PC-3 (cell line): ENCODE measurements around the gene RNPEP. TPM values are rescaled to one million over a fixed set of nuclear protein-coding genes. Genes with fewer than 3 reads are reported as not detected.
"Not testable (repeated sequence)": the region's sequence is repeated elsewhere in the genome, so short reads cannot be mapped to it uniquely, and the experiment has no call there.

ENCODE experiments used
- ATAC-seq: fragments of 200-7000 bp; cut with Tn5 transposase; 2 replicates; pipeline ENCODE4 v1.9.1; 2020; ENCODE audit warnings: mild to moderate bottlenecking, moderate library complexity
- BruUV-seq: library from RNA; stranded (reverse); fragments of 400-500 nt; replicated peaks from 2 replicates; lab custom pipeline; 2021; lab: Mats Ljungman, UMichigan
- CTCF ChIA-PET: fragments of 300-600 bp; sonication (Branson Sonifier 250); formaldehyde crosslinking; loops from one replicate; lab custom pipeline; 2022; ENCODE audit warnings: antibody characterized with exemption; lab: Charles Lee
- POLR2A ChIA-PET: fragments of 300-600 bp; sonication (Branson Sonifier 250); formaldehyde crosslinking; loops from one replicate; lab custom pipeline; 2022; ENCODE audit warnings: antibody characterized with exemption; ENCODE audit not compliant: unreplicated experiment; lab: Charles Lee
- DNase-seq: peaks from one replicate; pipeline ENCODE4 v3.0.0-alpha.2; 2015
- H2AFZ ChIP-seq: fragments of 300-600 bp; sonication (generic); 2 replicates; pipeline ENCODE4 v1.6.0; 2016; ENCODE audit warnings: antibody characterized with exemption, low read length
- H3F3A ChIP-seq: fragments of 300-600 bp; sonication (generic); one replicate; pipeline ENCODE4 v1.6.0; 2017; ENCODE audit warnings: antibody characterized with exemption, low read length, control low read depth, mild to moderate bottlenecking; ENCODE audit not compliant: unreplicated experiment
- H3K27ac ChIP-seq: fragments of 300-600 bp; sonication (generic); 2 replicates; pipeline ENCODE4 v1.5.1; 2016; ENCODE audit warnings: mild to moderate bottlenecking, low read length
- H3K27me3 ChIP-seq: fragments of 300-600 bp; sonication (generic); 2 replicates; pipeline ENCODE4 v1.6.1; 2016; ENCODE audit warnings: low read length, mixed read lengths
- H3K36me3 ChIP-seq: fragments of 300-600 bp; sonication (generic); 2 replicates; pipeline ENCODE4 v1.6.1; 2016; ENCODE audit warnings: low read depth, mixed run types, low read length, mixed read lengths
- H3K4me1 ChIP-seq: fragments of 300-600 bp; sonication (generic); 2 replicates; pipeline ENCODE4 v1.5.1; 2016; ENCODE audit warnings: low read length; ENCODE audit not compliant: insufficient read depth
- H3K4me2 ChIP-seq: fragments of 300-600 bp; sonication (generic); 2 replicates; pipeline ENCODE4 v1.6.0; 2016; ENCODE audit warnings: low read length
- H3K4me3 ChIP-seq: fragments of 300-600 bp; sonication (generic); 2 replicates; pipeline ENCODE4 v1.5.1; 2016; ENCODE audit warnings: mild to moderate bottlenecking, low read length, mixed read lengths
- H3K79me2 ChIP-seq: fragments of 300-600 bp; sonication (generic); 2 replicates; pipeline ENCODE4 v1.6.1; 2017; ENCODE audit warnings: low read length, mixed read lengths
- H3K9ac ChIP-seq: fragments of 300-600 bp; sonication (generic); 2 replicates; pipeline ENCODE4 v1.6.0; 2016; ENCODE audit warnings: mild to moderate bottlenecking, low read length
- H3K9me2 ChIP-seq: fragments of 300-600 bp; sonication (generic); replicated peaks from 2 replicates; pipeline ENCODE4 v1.6.1; 2016; ENCODE audit warnings: mixed run types, low read length, mixed read lengths
- H3K9me3 ChIP-seq: fragments of 300-600 bp; sonication (generic); 2 replicates; pipeline ENCODE4 v1.6.1; 2016; ENCODE audit warnings: low read length, mixed read lengths
- H4K20me1 ChIP-seq: fragments of 300-600 bp; sonication (generic); 2 replicates; pipeline ENCODE4 v1.6.1; 2016; ENCODE audit warnings: low read length, mixed read lengths
- EZH2 ChIP-seq: fragments of 300-600 bp; sonication (generic); IDR thresholded peaks from one replicate; pipeline ENCODE4 v1.6.1; 2017; ENCODE audit warnings: antibody characterized with exemption, mild to moderate bottlenecking, low read length; ENCODE audit not compliant: unreplicated experiment
- EZH2phosphoT487 ChIP-seq: fragments of 300-600 bp; sonication (generic); IDR thresholded peaks from 2 replicates; pipeline ENCODE4 v1.6.1; 2018; ENCODE audit warnings: mild to moderate bottlenecking, antibody characterized with exemption, low read length, borderline replicate concordance
- intact Hi-C: fragments of 100-400 bp; cut with micrococcal nuclease; formaldehyde crosslinking; loops from 2 replicates; pipeline ENCODE4 v1.9.0; 2023
- microRNA-seq: library from miRNA; unstranded; fragments of <30 nt; microRNA quantifications from one replicate; pipeline ENCODE4 v1.1.0, GENCODE V29; 2020; ENCODE audit not compliant: unreplicated experiment
- total RNA-seq: library from RNA; depleted of rRNA; stranded (reverse); fragments of >200 nt; gene quantifications from 2 replicates; pipeline ENCODE4 v1.2.3, GENCODE V29; 2014; rRNA removed
- TF ChIP-seq, protein P1 (sequence below): fragments of 300-600 bp; sonication (generic); conservative IDR thresholded peaks from 2 replicates; pipeline ENCODE4 v1.5.1; 2017; ENCODE audit warnings: antibody characterized with exemption, low read depth, mild to moderate bottlenecking, low read length

Gene RNPEP
- total RNA-seq, 1 experiment from 2014 or later, result 64.7 TPM

DNA sequence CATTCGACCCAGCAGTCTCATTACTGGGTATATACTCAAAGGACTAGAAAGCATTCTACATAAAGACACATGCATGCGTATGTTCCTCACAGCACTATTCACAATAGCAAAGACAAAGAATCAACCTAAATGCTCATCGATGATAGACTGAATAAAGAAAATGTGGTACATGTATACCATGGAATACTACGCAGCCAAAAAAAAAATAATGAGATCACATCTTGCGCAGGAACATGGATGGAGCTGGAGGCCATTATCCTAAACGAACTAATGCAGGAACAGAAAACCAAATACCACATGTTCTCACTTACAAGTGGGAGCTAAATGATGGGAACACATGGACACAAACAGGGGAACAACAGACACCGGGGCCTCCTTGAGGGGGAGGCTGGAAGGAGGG is 71.6 kb downstream of the RNPEP start:
- BruUV-seq, result no TSS peak
- Histone ChIP-seq H3K4me1 (peaks cover 23% of the 10 kb centered on the region), H2AFZ (no peak overlapping the region), H3K4me3 (no peak overlapping the region), H3K79me2 (no peaks in the 10 kb centered on the region), H3K4me2 (no peak overlapping the region), H3K27me3 (no peaks in the 10 kb centered on the region), H3K9me2 (no peaks in the 10 kb centered on the region), H3K36me3 (no peaks in the 10 kb centered on the region), H3K9ac (no peak overlapping the region), H3K27ac (no peak overlapping the region), H3K9me3 (no peaks in the 10 kb centered on the region), H3F3A (no peaks in the 10 kb centered on the region), H4K20me1 (no peaks in the 10 kb centered on the region)
- DNase-seq, result no peak
- intact Hi-C loops, result no loop called here
- CTCF ChIA-PET, result no interaction called here
- TF ChIP-seq, protein P1, sequence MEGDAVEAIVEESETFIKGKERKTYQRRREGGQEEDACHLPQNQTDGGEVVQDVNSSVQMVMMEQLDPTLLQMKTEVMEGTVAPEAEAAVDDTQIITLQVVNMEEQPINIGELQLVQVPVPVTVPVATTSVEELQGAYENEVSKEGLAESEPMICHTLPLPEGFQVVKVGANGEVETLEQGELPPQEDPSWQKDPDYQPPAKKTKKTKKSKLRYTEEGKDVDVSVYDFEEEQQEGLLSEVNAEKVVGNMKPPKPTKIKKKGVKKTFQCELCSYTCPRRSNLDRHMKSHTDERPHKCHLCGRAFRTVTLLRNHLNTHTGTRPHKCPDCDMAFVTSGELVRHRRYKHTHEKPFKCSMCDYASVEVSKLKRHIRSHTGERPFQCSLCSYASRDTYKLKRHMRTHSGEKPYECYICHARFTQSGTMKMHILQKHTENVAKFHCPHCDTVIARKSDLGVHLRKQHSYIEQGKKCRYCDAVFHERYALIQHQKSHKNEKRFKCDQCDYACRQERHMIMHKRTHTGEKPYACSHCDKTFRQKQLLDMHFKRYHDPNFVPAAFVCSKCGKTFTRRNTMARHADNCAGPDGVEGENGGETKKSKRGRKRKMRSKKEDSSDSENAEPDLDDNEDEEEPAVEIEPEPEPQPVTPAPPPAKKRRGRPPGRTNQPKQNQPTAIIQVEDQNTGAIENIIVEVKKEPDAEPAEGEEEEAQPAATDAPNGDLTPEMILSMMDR, result no peak
- no peak for TF ChIP-seq EZH2phosphoT487
- no peak for TF ChIP-seq EZH2
- no peak for ATAC-seq
- POLR2A ChIA-PET, result no interaction called here

DNA sequence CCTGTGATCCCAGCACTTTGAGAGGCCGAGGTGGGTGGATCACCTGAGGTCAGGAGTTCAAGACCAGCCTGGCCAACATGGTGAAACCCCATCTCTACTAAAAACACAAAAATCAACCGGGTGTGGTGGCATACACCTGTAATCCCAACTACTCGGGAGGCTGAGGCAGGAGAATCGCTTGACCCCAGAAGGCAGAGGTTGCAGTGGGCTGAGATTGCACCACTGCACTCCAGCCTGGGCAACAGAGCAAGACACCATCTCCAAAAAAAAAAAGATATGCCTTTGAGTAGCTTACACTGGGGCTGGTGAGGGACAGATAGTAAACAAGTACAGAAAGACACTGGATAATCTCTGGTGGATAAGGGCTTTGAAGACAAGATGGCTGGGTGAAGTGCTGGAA is 72.2 kb downstream of the RNPEP start:
- H3K27me3 ChIP-seq, H3K27ac ChIP-seq, H3K79me2 ChIP-seq, H4K20me1 ChIP-seq, POLR2A ChIA-PET, H3K9me2 ChIP-seq, ATAC-seq, H2AFZ ChIP-seq, BruUV-seq, H3K4me2 ChIP-seq, DNase-seq, H3F3A ChIP-seq, CTCF ChIA-PET, H3K4me3 ChIP-seq, H3K9ac ChIP-seq, intact Hi-C loops, H3K36me3 ChIP-seq, H3K9me3 ChIP-seq: not testable (repeated sequence)
- H3K4me1 ChIP-seq, result peaks cover 23% of the 10 kb centered on the region

Small RNAs within 50 kb of the gene (microRNA-seq; reads per million reads assigned to microRNA genes)
- gene MIR6740, result not detected

Other genes with a start within 250 kb of the RNPEP start
- gene IPO9, start 153.5 kb upstream of the RNPEP start, total RNA-seq, result 21.6 and 23.6 TPM in 2 replicates
- gene SHISA4, start 93.8 kb upstream of the RNPEP start, total RNA-seq, result 12.4 and 14.3 TPM in 2 replicates
- gene LMOD1, start 36.1 kb upstream of the RNPEP start, total RNA-seq, result 0.06 and 0.07 TPM in 2 replicates
- gene TIMM17A, start 27.1 kb upstream of the RNPEP start, total RNA-seq, result 50.9 and 57.7 TPM in 2 replicates
- 399 and 460 TPM in 2 replicates for gene ELF3, start 27.9 kb downstream of the RNPEP start, total RNA-seq
- gene GPR37L1, start 140.3 kb downstream of the RNPEP start, total RNA-seq, result 0.04 TPM in 1 of 2 replicates, not detected in the other
- gene ARL8A, start 162.1 kb downstream of the RNPEP start, total RNA-seq, result 20.4 and 26.4 TPM in 2 replicates
- not detected in 2 replicates for gene PTPN7, start 178.0 kb downstream of the RNPEP start, total RNA-seq
- 0.23 and 0.26 TPM in 2 replicates for gene LGR6, start 211.2 kb downstream of the RNPEP start, total RNA-seq